ENCODE data around the gene PLOD1.

- TF ChIP-seq CTCF (conservative IDR thresholded peaks at IDR 0.05 in 1 of 2, IDR thresholded peaks at IDR 0.05 in 1 of 2; ENCODE audit: extremely low read depth in 1 of 2, insufficient read depth in 1 of 2, low read depth in 1 of 2, low read length in 2 of 2) (no peak), EZH2 (IDR thresholded peaks at IDR 0.05; ENCODE audit: borderline replicate concordance, low read length) (no peak)
These were observed 26.2 kb downstream of the PLOD1 start for GRCh38 chr1:11960715-11961114.
